ENCODE results near the gene CFAP46.

- TF ChIP-seq CTCF (conservative IDR thresholded peaks at IDR 0.05; ENCODE audit: low read depth, low read length) (no peak), FOS (IDR thresholded peaks at IDR 0.05; ENCODE audit: low read depth, low read length) (no peak), RAD21 (IDR thresholded peaks at IDR 0.05; ENCODE audit: low read length) (no peak), MXI1 (IDR thresholded peaks at IDR 0.05; ENCODE audit: borderline replicate concordance, low read depth, low read length) (no peak), RFX5 (IDR thresholded peaks at IDR 0.05; ENCODE audit: low read depth, low read length) (no peak), POLR2A (IDR thresholded peaks at IDR 0.05; ENCODE audit: low read depth, low read length) (no peak), ELK1 (IDR thresholded peaks at IDR 0.05; ENCODE audit: borderline replicate concordance, low read depth, low read length) (no peak), BHLHE40 (IDR thresholded peaks at IDR 0.05; ENCODE audit: low read depth, low read length) (no peak), CEBPB (IDR thresholded peaks at IDR 0.05; ENCODE audit: low read depth, low read length) (no peak), SMC3 (IDR thresholded peaks at IDR 0.05; ENCODE audit: low read depth, low read length) (no peak), MAFK (IDR thresholded peaks at IDR 0.05; ENCODE audit: low read depth, low read length) (no peak), USF2 (IDR thresholded peaks at IDR 0.05; ENCODE audit: low read depth, low read length) (no peak), NFE2L2 (IDR thresholded peaks at IDR 0.05; ENCODE audit: low read depth, low read length) (no peak), RCOR1 (IDR thresholded peaks at IDR 0.05; ENCODE audit: insufficient replicate concordance, low read length) (no peak)
Observed at GRCh38 chr10:132764108-132764507, 178.3 kb downstream of the CFAP46 start.
